Epithelial cell of proximal tubule (primary cell): ENCODE results near the gene ZNF532. TPM values are rescaled to one million over a fixed set of nuclear protein-coding genes. Genes with fewer than 3 reads are reported as not detected.

Source experiments
- DNase-seq: peaks from one replicate; pipeline ENCODE4 v3.0.0-alpha.2; 2011; ENCODE audit warnings: low read depth
- H3K4me3 ChIP-seq: 2 replicates; pipeline ENCODE4 v1.5.1; 2011; ENCODE audit warnings: low read depth, mild to moderate bottlenecking, low read length
- total RNA-seq: library from RNA; depleted of rRNA; stranded (reverse); fragments of >200 nt; gene quantifications from 2 replicates; pipeline ENCODE4 v1.2.3, GENCODE V29; 2015
- TF ChIP-seq, protein P1 (sequence below): conservative IDR thresholded peaks from 2 replicates; pipeline ENCODE4 v1.5.1; 2012; ENCODE audit warnings: low read depth, mild to moderate bottlenecking, low read length

The ZNF532 gene
- total RNA-seq, 1 donor from 2014 or later: 70.2 TPM

- TF ChIP-seq, protein P1, sequence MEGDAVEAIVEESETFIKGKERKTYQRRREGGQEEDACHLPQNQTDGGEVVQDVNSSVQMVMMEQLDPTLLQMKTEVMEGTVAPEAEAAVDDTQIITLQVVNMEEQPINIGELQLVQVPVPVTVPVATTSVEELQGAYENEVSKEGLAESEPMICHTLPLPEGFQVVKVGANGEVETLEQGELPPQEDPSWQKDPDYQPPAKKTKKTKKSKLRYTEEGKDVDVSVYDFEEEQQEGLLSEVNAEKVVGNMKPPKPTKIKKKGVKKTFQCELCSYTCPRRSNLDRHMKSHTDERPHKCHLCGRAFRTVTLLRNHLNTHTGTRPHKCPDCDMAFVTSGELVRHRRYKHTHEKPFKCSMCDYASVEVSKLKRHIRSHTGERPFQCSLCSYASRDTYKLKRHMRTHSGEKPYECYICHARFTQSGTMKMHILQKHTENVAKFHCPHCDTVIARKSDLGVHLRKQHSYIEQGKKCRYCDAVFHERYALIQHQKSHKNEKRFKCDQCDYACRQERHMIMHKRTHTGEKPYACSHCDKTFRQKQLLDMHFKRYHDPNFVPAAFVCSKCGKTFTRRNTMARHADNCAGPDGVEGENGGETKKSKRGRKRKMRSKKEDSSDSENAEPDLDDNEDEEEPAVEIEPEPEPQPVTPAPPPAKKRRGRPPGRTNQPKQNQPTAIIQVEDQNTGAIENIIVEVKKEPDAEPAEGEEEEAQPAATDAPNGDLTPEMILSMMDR: no peak
- DNase-seq: no peak
- no peak overlapping the region for H3K4me3 ChIP-seq
These were observed 131.5 kb downstream of the ZNF532 start for GRCh38 chr18:58996131-58996641.

DNA sequence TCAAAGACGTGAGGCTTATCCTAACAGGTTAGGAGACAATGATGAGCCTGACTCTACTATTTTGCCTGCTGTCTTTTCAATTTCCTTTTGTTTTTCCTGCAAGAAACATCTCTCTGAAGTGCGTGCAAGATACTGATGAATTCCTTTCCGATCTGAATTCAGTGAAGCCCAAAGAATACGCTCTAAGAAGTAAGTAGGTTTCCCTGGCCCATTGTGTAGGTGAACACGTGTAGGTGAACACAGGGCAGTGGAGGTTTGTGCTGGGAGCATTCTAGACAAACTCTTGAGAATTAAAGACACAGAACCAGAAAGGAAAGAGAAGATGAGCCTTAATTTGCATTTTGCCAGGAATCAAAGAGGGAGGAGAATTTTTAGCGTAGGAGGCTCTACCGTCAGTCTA is 132.0 kb downstream of the ZNF532 start:
- TF ChIP-seq, protein P1: no peak
- no peak for DNase-seq
- no peak overlapping the region for H3K4me3 ChIP-seq

DNA sequence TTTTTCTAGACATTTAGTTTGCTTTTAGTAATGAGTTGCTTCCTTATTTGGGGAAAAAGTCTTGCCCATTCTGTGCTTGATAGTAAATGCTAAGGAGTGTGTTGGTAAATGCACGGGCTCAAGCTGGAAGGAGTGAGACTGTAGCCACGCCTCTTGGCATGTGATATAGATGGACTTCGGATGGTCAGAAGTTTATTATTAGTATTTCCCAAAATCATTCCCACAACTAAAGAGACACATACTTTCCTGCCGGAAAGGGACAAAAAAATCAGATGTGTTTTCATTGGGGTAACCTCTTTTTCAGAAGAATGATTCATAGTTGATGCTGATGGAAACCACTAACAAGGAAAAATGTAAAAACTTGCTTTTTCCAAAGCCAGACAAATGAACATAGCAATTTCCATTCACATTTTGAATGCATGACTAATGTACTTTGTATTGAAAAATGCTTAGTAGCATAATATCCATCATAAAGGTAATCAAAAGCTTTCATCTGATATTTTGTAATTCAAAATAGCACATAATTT is 133.2 kb downstream of the ZNF532 start:
- TF ChIP-seq, protein P1: no peak
- no peak overlapping the region for H3K4me3 ChIP-seq
- DNase-seq: no peak

GRCh38 chr18:58998401-58999203 is 133.9 kb downstream of the ZNF532 start:
- DNase-seq: no peak
- TF ChIP-seq, protein P1: no peak
- H3K4me3 ChIP-seq: no peak overlapping the region

DNA sequence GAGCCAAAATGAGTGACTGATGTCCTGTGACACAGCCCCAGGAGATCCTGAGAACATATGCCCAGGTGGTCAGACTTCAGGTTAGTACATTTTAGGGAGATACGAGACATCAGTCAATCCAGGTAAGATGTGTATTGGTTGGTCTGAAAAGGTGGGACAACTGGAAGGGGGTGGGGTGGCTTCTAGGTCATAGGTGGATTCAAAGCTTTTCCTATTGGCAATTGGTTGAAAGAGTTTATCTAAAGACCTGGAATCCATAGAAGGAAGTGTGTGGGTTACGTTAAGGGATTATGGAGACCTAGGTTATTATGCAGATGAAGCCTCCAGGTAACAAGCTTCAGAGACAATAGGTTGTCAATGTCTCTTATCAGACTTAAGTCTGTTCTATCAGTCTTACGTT is 136.5 kb downstream of the ZNF532 start:
- TF ChIP-seq, protein P1: no peak
- H3K4me3 ChIP-seq: no peak overlapping the region
- DNase-seq: no peak

- TF ChIP-seq, protein P1: no peak
- no peak for DNase-seq
- H3K4me3 ChIP-seq: no peak overlapping the region
These were observed 137.0 kb downstream of the ZNF532 start for GRCh38 chr18:59001721-59002120.
